NB4 (cell line): Measurements from ENCODE around the gene CAMTA2.

Experiments
- DNase-seq: peaks from one replicate; pipeline ENCODE4 v3.0.0; 2010; ENCODE audit warnings: low read depth
- H3K4me3 ChIP-seq: one replicate; pipeline ENCODE4 v1.5.1; 2011; ENCODE audit warnings: mild to moderate bottlenecking, low read depth, low read length, moderate library complexity
- MYC ChIP-seq: IDR thresholded peaks from 2 replicates; pipeline ENCODE4 v1.6.1; 2011; ENCODE audit warnings: low read depth, low read length
- POLR2A ChIP-seq: IDR thresholded peaks from 2 replicates; pipeline ENCODE4 v1.6.1; 2011; ENCODE audit warnings: mild to moderate bottlenecking; ENCODE audit not compliant: insufficient read length; ENCODE audit errors: extremely low read depth
- TF ChIP-seq, protein P1 (sequence below): IDR thresholded peaks from one replicate; pipeline ENCODE4 v1.5.1; 2012; ENCODE audit warnings: low read depth, low read length
- TF ChIP-seq, protein P2 (sequence below): IDR thresholded peaks from 2 replicates; pipeline ENCODE4 v1.6.1; 2011; ENCODE audit warnings: low read depth, low read length

The CAMTA2 gene

DNA sequence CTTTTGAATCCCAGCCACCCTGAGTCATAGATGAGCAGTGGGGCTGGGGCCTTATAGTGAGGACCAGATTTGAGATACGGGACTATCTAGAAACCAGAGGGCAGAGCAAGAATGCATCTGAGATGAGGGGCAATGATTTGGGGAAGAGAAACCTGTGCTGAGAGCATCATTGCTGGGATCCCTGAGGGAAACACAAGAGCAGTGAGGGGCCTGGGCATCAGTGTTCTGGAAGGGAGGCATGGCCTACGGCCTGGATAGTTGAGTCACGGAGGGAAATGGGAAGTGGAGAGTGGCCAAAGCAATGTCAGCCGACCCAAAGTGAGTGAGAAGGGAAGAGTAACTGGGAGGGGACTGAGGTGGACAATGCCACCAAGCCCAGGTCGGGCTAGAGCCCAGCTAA is 5.2 kb downstream of the CAMTA2 start:
- H3K4me3 ChIP-seq: no peak overlapping the region
- DNase-seq: no peak
- TF ChIP-seq POLR2A: no peak
- TF ChIP-seq MYC: no peak
- TF ChIP-seq, protein P1, sequence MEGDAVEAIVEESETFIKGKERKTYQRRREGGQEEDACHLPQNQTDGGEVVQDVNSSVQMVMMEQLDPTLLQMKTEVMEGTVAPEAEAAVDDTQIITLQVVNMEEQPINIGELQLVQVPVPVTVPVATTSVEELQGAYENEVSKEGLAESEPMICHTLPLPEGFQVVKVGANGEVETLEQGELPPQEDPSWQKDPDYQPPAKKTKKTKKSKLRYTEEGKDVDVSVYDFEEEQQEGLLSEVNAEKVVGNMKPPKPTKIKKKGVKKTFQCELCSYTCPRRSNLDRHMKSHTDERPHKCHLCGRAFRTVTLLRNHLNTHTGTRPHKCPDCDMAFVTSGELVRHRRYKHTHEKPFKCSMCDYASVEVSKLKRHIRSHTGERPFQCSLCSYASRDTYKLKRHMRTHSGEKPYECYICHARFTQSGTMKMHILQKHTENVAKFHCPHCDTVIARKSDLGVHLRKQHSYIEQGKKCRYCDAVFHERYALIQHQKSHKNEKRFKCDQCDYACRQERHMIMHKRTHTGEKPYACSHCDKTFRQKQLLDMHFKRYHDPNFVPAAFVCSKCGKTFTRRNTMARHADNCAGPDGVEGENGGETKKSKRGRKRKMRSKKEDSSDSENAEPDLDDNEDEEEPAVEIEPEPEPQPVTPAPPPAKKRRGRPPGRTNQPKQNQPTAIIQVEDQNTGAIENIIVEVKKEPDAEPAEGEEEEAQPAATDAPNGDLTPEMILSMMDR: no peak
- TF ChIP-seq, protein P2, sequence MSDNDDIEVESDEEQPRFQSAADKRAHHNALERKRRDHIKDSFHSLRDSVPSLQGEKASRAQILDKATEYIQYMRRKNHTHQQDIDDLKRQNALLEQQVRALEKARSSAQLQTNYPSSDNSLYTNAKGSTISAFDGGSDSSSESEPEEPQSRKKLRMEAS: no peak

DNA sequence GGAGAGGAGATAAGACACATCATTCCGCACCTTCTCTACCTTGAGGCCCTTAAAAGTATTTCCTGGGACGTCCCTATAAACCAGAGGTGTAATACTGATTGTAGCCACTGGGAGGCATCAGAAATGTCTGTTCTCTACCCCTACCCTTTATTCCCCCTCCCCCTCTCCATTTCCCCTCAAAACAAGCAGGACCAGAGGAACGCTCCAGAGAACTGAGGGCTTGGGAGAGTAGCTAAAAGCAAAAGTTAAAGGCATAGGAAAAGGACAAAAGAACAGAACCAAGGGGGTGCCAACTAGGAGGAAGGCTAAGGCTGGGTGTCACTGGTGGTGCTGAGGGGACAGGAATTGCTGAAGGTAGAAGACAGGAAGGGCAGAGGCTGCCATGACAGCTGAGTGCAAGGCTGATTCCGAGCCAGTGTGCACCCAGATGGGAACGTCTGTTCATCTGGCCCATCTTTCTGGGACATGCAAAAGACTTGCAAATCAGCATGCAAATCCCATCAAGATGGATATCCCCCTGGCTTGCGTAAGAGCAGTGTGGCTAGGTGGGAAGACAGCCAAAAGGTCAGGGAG is 6.7 kb downstream of the CAMTA2 start:
- H3K4me3 ChIP-seq: no peak overlapping the region
- TF ChIP-seq POLR2A (no peak), MYC (no peak)
- TF ChIP-seq, protein P1: peak; percentile 50
- peak; percentile 62 for DNase-seq

DNA sequence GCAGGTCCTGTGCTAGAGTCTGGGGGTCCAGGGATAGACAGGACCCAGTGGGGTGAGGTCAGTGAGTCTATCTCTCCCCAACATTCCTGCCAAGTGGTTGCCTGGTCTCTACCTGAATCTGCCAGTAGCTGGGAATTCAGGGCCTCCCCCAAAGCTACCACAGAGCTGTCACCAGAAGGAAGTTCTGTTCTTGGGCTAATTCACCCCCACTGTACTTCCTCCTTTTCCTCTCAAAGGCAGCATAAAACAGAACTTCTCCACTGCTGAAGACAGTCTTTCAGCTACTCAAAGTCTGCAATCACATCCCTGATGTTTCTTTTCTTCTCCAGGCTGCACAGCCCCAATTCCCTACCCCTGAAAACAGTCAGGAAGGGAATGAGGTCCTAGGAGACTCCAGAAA is 8.7 kb downstream of the CAMTA2 start:
- no peak overlapping the region for H3K4me3 ChIP-seq
- peak; percentile 61 for DNase-seq
- TF ChIP-seq POLR2A (no peak), MYC (no peak)
- TF ChIP-seq, protein P2: no peak
- TF ChIP-seq, protein P1: no peak

DNA sequence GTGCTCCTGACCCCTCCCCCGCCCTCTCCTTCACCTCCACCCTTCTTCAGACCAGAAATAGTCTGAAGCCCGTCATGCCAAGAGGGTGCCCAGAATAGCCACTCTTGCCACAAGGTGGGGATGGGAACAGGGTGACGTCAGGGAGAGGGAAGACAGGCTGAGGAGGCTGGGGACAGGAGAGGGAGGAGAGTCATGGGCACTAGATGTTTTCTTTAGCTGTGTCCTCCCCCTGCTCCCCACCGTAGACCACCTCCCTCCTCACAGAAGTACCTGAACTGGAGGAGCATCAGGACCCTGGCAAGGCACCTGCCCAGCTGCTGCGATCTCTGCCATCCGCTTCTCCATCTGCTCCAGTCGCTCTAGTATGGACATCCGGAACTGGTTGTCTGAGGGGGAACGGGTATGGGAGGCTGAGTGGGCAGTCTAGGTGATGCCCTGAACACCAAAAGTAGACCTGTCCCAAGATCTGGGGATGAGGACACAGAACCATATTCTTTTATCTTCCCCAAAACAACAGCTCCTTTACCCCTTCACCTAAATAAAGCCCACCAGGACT is 13.3 kb downstream of the CAMTA2 start:
- TF ChIP-seq, protein P1: no peak
- no peak for TF ChIP-seq MYC
- TF ChIP-seq, protein P2: no peak
- no peak for TF ChIP-seq POLR2A
- DNase-seq: no peak
- no peak overlapping the region for H3K4me3 ChIP-seq

DNA sequence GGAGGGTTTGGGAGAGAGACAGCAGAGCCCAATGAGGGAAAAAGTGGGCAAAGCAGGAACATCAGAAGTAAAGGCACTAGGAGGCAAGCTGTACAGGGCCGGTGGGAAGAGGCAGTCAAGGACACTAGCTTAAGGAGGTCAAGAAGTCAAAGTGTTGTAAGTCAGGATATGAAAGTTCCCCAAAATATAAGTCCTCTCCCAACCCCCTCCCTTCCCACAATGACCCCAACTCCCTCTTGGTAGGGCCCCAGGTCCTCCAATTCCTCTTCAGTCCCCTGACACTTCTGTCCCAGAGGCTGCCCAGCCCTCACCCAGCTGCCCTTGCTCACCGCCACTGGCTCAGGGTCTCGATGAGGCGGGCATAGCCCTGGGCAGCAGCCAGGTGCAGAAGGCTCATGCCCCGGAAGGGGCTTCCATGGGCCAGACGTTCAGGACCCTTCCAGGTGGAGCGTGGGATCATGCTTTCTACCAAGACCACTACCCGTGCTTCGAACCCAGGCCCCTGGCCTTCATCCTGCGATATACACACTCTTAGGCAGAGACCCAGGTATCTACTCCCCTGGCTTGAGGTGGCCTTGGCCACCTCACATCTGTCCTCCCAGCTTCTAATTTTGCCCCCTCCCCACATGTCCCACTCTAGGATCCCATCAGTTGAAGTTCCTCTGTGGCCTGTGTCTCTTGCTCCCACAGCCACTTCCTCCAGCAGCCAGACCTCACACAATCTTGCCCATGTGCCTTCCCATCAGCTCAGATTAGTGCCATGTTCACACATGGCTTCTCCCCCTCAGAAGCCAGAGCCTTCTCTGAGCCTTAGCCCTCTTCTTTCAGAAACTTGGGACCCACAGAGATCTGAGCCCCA is 14.0 kb downstream of the CAMTA2 start:
- TF ChIP-seq MYC (no peak), POLR2A (no peak)
- TF ChIP-seq, protein P2: no peak
- TF ChIP-seq, protein P1: no peak
- no peak for DNase-seq

More for the DNA sequence above, 14.0 kb downstream of the CAMTA2 start:
- no peak overlapping the region for H3K4me3 ChIP-seq
